HG03378 (cell line): ENCODE data around the gene MRS2.
"Not testable (repeated sequence)": the region's sequence is repeated elsewhere in the genome, so short reads cannot be mapped to it uniquely, and the experiment has no call there.

ENCODE experiments used
- ATAC-seq: cut with Tn5 transposase; IDR thresholded peaks from one replicate; pipeline ENCODE4 v1.9.1; 2021; ENCODE audit warnings: mild to moderate bottlenecking, moderate library complexity; ENCODE audit not compliant: unreplicated experiment

The MRS2 gene

GRCh38 chr6:24402697-24403500 lies at the start of gene MRS2:
TSS of gene MRS2 (plus strand) at chr6:24402936. CDS start at chr6:24403047, 111 bp downstream.
- peak; percentile 93 for ATAC-seq

- ATAC-seq: no peak
Observed at GRCh38 chr6:24353861-24354260, 48.9 kb upstream of the MRS2 start.

- ATAC-seq: no peak
Observed at GRCh38 chr6:24355393-24355792, 47.3 kb upstream of the MRS2 start.

GRCh38 chr6:24356310-24356973 lies 46.3 kb upstream of the MRS2 start:
- no peak for ATAC-seq

- no peak for ATAC-seq
Observed at GRCh38 chr6:24357336-24358218, 45.2 kb upstream of the MRS2 start, which contains the start of gene DCDC2. TSS of gene DCDC2 (minus strand) at chr6:24358059. CDS start at chr6:24357750, 309 bp downstream.

- ATAC-seq: no peak
Observed at GRCh38 chr6:24358219-24358821, 44.4 kb upstream of the MRS2 start.

DNA sequence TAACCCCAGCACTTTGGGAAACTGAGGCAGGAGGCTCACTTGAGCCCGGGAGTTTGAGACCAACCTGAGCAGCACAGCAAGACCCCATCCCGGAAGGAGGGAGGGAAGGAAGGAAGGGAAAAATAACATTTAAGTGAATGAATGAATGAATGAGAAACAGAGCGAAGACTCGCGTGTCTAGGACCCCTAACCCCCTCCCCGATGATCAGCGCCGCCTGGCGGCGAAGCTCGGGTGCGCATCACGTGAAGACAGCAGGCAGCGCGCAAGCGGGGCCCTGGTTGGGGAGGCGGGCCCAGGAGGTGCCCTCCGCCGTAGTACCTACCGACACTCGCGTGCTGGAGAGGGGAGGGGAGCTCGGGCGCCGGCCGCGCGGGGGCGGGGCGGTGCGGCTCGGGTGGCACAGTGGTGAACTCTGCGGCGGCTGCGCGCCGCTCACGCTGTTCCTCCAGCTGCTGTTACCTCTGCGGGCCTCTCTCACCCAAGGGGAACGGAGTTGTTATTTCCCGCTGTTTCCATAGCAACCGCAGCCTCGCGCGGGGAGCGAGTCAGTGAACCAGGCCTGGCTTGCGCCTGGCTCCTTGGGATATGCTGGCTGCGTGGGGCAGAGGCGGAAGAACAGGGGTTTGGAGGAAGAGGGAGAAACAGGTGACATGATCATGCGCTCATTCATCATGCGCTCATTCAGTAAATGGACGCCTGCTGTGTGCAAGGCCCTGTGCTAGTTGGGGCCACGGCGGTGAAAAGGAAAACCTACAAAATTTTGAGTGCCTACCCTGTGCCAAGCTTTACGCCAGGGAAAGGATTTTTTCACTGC lies 42.9 kb upstream of the MRS2 start:
- ATAC-seq: peak; percentile 82

DNA sequence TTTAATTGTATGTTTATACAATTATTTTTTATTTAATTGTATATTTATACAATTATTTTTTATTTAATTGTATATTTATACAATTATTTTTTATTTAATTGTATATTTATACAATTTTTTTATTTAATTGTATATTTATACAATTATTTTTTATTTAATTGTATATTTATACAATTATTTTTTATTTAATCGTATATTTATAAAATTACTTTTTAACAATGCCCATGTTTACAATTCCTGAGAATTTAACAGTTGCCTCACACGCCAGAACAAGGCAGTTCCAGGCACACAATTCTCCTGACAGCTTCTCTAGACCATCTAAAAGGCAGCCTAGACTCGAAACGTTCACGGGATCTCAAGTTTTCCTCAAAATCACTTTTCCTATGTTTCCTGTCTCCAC lies 40.4 kb upstream of the MRS2 start:
- not testable (repeated sequence) for ATAC-seq

DNA sequence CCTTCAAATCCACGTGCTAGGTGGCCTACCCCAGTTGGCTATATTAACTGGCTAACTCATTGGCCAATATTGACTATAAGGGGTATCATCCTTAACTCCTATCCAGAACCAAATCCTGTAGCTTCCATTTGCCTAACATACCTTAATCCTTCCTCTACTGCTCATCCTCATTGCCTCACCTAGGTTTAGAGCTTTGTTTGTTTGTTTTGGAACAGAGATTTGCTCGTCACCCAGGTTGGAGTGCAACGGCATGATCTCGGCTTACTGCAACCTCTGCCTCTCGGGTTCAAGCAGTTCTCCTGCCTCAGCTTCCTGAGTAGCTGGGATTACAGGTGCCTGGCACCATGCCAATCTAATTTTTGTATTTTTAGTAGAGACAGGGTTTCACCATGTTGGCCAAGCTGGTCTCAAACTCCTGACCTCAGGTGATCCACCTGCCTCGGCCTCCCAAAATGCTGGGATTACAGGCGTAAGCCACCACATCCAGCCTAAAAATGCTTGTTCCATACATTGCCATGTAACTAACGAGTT lies 37.6 kb upstream of the MRS2 start:
- not testable (repeated sequence) for ATAC-seq

DNA sequence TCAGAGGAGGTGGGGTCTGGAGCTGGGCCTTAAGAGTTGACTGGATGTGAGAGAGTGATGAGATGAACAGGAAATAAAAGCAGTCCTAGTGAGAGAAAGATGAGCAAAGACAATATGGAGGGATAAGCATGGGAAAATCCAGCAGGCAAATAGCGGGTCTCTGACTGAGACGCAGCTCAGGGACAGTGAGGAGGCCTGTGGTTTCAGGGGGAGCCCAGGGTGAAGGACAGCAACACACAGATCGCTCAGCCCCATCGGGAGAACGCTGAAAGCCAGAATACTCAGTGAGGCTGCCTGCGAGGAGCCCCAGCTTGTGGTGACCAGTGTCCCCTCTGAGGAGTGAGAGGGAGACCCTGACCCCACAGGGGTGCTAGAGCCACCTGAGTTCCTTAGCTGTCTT lies 28.1 kb upstream of the MRS2 start:
- ATAC-seq: no peak

- no peak for ATAC-seq
Observed at GRCh38 chr6:24376871-24377270, 25.9 kb upstream of the MRS2 start.

DNA sequence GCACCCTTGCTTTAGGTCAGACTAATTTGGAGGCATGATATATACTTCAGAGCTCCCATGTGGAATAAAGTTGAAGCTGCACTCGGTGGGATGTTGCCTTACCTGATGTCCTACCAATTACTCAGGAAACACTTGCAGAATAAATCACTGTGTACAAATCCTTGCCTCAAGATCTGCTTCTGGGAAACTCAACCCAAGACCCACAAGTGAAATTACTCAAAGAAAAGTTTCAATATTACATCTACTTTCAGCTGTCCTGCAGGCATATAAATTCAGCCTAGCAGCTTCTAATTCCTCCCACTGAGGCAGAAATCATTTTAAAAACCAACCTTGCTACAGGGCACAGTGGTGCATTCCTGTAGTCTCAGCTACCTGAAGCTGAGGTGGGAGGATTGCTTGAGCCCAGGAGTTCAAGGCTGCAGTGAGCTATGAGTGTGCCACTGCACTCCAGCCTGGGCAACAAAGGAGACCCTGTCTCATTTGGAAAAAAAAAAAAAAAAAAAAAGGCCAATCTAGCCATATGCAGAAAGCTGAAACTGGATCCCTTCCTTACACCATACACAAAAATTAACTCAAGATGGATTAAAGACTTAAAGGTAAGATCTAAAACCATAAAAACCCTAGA lies 24.2 kb upstream of the MRS2 start:
- no peak for ATAC-seq

DNA sequence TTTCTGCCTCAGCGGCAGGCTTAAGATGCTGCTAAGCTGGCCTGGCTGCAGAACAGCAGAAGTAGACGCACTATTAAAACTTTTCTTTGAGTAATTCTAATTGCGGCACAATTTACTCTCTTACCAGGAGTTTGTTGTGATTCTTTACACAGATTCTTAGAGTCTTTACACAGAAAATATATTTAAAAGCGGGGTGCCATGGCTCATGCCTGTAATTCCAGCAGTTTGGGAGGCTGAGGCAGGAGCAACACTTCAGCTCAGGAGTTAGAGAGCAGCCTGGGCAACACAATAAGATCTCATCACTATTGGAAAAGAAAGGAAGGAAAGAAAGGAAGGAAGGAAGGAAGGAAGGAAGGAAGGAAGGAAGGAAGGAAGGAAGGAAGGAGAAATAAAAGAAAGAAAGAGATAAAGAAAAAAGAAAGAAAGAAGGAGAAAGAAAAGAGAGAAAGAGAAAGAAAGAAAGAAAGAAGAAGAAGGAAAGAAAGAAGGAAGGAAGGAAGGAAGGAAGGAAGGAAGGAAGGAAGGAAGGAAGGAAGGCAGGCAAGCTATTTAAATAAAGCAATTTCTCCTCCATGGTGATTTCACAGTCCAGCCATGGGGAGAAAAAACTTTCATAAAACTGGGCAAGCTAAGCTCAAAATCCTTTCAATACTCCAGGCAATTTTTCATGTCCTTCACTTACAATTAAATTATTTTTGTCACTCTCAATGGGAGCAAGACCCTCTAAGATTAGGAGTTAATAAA lies 21.1 kb upstream of the MRS2 start:
- no peak for ATAC-seq

DNA sequence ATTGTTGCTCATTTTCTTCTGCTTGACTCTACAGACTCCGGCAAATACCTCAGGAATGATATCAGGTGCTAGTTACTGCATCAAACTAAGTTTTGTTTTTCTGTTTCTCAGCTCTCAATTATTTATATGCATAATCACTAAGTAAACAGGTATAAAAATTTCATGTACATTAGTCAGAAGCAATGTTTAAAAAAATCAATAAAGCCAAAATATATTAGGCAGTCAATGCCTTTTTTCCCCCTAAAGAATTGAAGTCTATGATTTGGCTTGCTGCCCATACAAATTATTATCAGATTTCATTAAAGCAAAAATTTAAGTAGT lies 20.6 kb upstream of the MRS2 start:
- no peak for ATAC-seq

- ATAC-seq: not testable (repeated sequence)
Observed at GRCh38 chr6:24382891-24383494, 19.7 kb upstream of the MRS2 start.

- ATAC-seq: not testable (repeated sequence)
Observed at GRCh38 chr6:24384369-24385130, 18.2 kb upstream of the MRS2 start.

DNA sequence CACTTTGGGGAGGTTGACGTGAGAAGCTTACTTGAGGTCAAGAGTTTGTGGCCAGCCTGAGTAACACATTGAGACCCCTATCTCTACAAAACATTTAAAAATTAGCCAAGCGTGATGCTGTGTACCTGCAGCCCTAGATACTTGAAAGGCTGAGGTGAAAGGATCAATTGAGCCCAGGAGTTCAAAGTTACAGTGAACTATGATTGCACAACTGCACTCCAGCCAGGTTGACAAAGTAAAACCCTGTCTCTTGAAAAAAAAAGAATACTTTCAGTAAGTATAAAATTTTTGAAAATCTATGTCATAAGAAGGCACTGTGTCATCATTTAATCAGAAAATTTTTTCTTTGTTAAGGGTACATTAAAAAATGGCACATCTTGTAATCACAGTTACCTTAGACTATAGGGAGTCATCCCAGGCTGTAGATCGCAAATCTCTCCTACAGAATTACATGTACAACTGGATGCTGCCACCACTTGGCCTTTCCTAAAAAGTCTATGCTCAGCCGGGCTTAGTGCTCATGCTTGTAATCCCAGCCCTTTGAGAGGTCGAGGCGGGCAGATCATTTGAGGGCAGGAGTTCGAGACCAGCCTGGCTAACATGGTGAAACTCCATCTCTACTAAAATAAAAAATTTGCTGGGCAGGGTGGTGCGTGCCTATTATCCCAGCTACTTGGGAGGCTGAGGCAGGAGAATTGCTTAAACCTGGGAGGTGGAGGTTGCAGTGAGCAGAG lies 17.0 kb upstream of the MRS2 start:
- no peak for ATAC-seq
